SK-N-SH treated with all-trans-retinoic acid at 6 μM for 48 hours (cell line): Measurements from ENCODE around the gene PRF1.

Source experiments
- CSDC2 ChIP-seq: fragments of 250-450 bp; sonication (Bioruptor Pico); IDR thresholded peaks from 2 replicates; pipeline ENCODE4 v1.5.0; 2020; ENCODE audit warnings: mild to moderate bottlenecking, moderate library complexity
- ESRRG ChIP-seq: fragments of 250-450 bp; sonication (Bioruptor Pico); IDR thresholded peaks from 2 replicates; pipeline ENCODE4 v1.6.1; 2021; ENCODE audit warnings: mild to moderate bottlenecking
- GLIS3 ChIP-seq: fragments of 250-450 bp; sonication (Bioruptor Pico); IDR thresholded peaks from 2 replicates; pipeline ENCODE4 v1.5.0; 2020; ENCODE audit warnings: mild to moderate bottlenecking, moderate library complexity
- OSR1 ChIP-seq: fragments of 250-450 bp; sonication (Bioruptor Pico); IDR thresholded peaks from 2 replicates; pipeline ENCODE4 v1.8.0; 2022; ENCODE audit warnings: moderate library complexity, mild to moderate bottlenecking, inconsistent platforms
- PPARA ChIP-seq: fragments of 250-450 bp; sonication (Bioruptor Pico); IDR thresholded peaks from 2 replicates; pipeline ENCODE4 v1.5.0; 2020; ENCODE audit warnings: mild to moderate bottlenecking, borderline replicate concordance
- RARB ChIP-seq: fragments of 250-450 bp; sonication (Bioruptor Pico); IDR thresholded peaks from 2 replicates; pipeline ENCODE4 v1.8.0; 2021; ENCODE audit warnings: mild to moderate bottlenecking, moderate library complexity
- TCF4 ChIP-seq: fragments of 250-450 bp; sonication (Bioruptor Pico); IDR thresholded peaks from 2 replicates; pipeline ENCODE4 v1.8.0; 2021; ENCODE audit warnings: mild to moderate bottlenecking, moderate library complexity, borderline replicate concordance
- TOX ChIP-seq: fragments of 250-450 bp; sonication (Bioruptor Pico); IDR thresholded peaks from 2 replicates; pipeline ENCODE4 v1.8.0; 2021; ENCODE audit warnings: mild to moderate bottlenecking, moderate library complexity, borderline replicate concordance
- ZC3H10 ChIP-seq: fragments of 250-450 bp; sonication (Bioruptor Pico); IDR thresholded peaks from 2 replicates; pipeline ENCODE4 v1.5.1; 2021; ENCODE audit warnings: mild to moderate bottlenecking, moderate library complexity
- ZFP3 ChIP-seq: fragments of 250-450 bp; sonication (Bioruptor Pico); IDR thresholded peaks from 2 replicates; pipeline ENCODE4 v1.5.0; 2020; ENCODE audit warnings: mild to moderate bottlenecking, moderate library complexity
- ZNF565 ChIP-seq: fragments of 450-650 bp; formaldehyde crosslinking; conservative IDR thresholded peaks from 2 replicates; pipeline ENCODE4 v1.5.0; 2020; ENCODE audit warnings: low read depth, mild to moderate bottlenecking, moderate library complexity
- ZNF70 ChIP-seq: fragments of 450-650 bp; formaldehyde crosslinking; IDR thresholded peaks from 2 replicates; pipeline ENCODE4 v1.5.0; 2020; ENCODE audit warnings: mild to moderate bottlenecking, moderate library complexity
- TF ChIP-seq, protein P1 (sequence below): fragments of 250-450 bp; sonication (Bioruptor Pico); IDR thresholded peaks from 2 replicates; pipeline ENCODE4 v1.5.0; 2020; ENCODE audit warnings: mild to moderate bottlenecking, moderate library complexity
- TF ChIP-seq, protein P2 (sequence below): fragments of 250-450 bp; sonication (Bioruptor Pico); IDR thresholded peaks from 2 replicates; pipeline ENCODE4 v1.8.0; 2020; ENCODE audit warnings: mild to moderate bottlenecking, moderate library complexity, borderline replicate concordance

DNA sequence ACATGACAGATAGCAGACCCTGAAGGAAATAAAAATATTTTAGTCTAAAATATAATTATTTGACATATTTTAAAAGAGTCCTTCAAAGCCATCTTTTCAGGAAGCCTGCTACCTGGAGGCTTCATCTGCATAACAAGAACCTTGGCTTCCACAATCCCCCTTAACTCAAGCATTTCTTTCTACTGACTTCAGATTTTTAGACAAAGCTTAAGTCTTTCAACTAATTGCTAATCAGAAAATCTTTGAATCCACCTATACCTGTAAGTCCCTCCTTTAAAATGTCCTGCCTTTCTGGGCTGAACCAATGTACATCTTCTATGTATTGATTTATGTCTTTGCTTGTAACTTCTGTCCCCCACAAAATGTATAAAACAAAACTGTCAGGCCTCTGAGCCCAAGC is 23.5 kb upstream of the PRF1 start:
- TF ChIP-seq, protein P1, sequence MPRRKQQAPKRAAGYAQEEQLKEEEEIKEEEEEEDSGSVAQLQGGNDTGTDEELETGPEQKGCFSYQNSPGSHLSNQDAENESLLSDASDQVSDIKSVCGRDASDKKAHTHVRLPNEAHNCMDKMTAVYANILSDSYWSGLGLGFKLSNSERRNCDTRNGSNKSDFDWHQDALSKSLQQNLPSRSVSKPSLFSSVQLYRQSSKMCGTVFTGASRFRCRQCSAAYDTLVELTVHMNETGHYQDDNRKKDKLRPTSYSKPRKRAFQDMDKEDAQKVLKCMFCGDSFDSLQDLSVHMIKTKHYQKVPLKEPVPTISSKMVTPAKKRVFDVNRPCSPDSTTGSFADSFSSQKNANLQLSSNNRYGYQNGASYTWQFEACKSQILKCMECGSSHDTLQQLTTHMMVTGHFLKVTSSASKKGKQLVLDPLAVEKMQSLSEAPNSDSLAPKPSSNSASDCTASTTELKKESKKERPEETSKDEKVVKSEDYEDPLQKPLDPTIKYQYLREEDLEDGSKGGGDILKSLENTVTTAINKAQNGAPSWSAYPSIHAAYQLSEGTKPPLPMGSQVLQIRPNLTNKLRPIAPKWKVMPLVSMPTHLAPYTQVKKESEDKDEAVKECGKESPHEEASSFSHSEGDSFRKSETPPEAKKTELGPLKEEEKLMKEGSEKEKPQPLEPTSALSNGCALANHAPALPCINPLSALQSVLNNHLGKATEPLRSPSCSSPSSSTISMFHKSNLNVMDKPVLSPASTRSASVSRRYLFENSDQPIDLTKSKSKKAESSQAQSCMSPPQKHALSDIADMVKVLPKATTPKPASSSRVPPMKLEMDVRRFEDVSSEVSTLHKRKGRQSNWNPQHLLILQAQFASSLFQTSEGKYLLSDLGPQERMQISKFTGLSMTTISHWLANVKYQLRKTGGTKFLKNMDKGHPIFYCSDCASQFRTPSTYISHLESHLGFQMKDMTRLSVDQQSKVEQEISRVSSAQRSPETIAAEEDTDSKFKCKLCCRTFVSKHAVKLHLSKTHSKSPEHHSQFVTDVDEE (CRISPR knock-in tag), result no peak
- no peak for TF ChIP-seq CSDC2 (CRISPR knock-in tag)
- TF ChIP-seq TOX (CRISPR knock-in tag), result no peak
- no peak for TF ChIP-seq ZC3H10 (CRISPR knock-in tag)
- no peak for TF ChIP-seq TCF4 (CRISPR knock-in tag)
- TF ChIP-seq PPARA (CRISPR knock-in tag), result no peak
- no peak for TF ChIP-seq ZFP3
- TF ChIP-seq, protein P2, sequence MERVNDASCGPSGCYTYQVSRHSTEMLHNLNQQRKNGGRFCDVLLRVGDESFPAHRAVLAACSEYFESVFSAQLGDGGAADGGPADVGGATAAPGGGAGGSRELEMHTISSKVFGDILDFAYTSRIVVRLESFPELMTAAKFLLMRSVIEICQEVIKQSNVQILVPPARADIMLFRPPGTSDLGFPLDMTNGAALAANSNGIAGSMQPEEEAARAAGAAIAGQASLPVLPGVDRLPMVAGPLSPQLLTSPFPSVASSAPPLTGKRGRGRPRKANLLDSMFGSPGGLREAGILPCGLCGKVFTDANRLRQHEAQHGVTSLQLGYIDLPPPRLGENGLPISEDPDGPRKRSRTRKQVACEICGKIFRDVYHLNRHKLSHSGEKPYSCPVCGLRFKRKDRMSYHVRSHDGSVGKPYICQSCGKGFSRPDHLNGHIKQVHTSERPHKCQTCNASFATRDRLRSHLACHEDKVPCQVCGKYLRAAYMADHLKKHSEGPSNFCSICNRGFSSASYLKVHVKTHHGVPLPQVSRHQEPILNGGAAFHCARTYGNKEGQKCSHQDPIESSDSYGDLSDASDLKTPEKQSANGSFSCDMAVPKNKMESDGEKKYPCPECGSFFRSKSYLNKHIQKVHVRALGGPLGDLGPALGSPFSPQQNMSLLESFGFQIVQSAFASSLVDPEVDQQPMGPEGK, result no peak
- TF ChIP-seq GLIS3 (CRISPR knock-in tag), result no peak
- no peak for TF ChIP-seq ESRRG (CRISPR knock-in tag)
- no peak for TF ChIP-seq ZNF565 (CRISPR knock-in tag)
- no peak for TF ChIP-seq OSR1 (CRISPR knock-in tag)
- TF ChIP-seq ZNF70 (CRISPR knock-in tag), result no peak
- no peak for TF ChIP-seq RARB
